Activated CD4-positive, alpha-beta T cell treated with anti-CD3 and anti-CD28 coated beads for 48 hours (primary cell): Measurements from ENCODE around the gene SEMA6C.
"Not testable (repeated sequence)": the region's sequence is repeated elsewhere in the genome, so short reads cannot be mapped to it uniquely, and the experiment has no call there.

Experiments used
- DNase-seq: peaks from one replicate; pipeline ENCODE4 v3.0.0-alpha.2; 2020

Gene SEMA6C

DNA sequence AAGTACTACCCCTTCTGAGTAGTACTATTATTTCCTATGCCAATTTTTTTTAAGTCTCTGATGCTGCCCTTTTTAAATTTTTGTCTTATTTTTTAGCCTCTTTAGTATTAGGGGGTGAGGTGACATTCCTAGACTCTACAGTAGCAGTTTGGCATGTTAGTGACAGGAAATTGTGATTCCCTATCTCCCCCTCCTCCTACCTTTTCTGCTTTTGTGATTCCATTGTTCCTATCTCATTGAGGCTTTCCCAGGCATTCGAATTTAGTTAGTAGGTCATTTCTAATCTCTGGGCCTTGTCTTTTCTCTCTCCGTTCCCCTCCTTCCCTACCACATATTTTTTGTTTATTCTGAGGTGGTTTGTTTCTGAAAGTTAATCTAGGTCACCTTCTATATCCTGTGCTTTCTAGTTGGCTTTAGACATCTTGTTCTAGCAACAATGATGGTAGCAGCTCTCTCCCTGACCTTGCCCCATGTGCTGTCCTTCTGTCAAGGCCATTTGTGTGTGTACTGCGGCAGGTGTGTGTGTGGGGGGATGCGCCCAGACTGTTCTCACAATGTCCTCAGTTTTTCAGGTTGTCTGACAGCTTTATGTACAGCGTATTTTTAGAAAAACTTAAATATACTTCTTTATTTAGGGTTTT, 21.5 kb downstream of the SEMA6C start:
- no peak for DNase-seq

DNA sequence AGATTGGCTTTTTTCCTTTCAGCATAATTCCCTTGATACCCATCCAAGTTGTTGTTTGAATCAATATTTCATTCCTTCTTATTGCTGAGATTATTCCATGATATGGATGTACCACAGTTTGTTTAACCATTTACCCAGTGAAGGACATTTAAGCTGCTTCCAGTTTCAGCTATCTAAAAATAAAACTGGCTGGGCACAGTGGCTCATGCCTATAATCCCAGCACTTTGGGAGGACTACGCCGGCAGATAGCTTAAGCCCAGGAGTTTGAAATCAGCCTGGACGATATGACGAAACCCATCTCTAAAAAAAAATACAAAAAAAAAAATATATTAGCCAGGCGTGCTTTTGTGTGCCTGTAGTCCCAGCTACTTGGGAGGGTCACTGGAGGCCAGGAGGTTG, 32.6 kb downstream of the SEMA6C start:
- DNase-seq: no peak

DNA sequence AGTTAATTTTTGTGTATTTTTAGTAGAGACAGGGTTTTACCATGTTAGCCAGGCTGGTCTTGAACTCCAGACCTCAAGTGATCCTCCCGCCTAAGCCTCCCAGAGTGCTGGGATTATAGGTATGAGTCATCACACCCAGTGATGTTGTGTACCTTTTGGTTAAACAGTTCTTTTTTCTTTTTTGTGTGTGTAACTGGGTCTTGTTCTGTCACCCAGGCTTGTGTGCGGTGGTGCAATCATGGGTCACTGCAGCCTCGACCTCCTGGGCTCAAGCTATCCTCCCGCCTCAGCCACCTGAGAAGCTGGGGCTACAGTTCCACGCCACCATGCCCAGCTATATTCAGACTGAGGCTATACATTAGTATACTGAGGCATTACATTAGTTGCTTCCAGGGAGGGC, 38.1 kb downstream of the SEMA6C start:
- no peak for DNase-seq

DNA sequence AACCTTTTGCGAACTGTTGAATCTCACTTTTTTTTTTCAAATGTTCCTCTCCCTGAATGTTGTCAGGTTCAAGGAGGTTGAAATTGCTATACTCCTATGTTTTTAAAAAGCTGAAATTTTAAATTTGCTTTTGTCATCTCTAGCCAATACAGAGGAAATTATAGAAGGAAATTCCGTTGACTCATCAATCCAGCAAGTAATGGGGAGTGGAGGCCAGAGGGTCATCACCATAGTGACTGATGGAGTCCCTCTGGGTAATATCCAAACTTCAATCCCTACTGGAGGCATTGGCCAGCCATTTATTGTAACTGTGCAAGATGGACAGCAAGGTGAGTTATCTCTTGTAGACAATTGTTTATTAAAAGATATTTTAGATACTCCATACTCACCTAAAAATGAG, 39.5 kb downstream of the SEMA6C start:
- DNase-seq: no peak

DNA sequence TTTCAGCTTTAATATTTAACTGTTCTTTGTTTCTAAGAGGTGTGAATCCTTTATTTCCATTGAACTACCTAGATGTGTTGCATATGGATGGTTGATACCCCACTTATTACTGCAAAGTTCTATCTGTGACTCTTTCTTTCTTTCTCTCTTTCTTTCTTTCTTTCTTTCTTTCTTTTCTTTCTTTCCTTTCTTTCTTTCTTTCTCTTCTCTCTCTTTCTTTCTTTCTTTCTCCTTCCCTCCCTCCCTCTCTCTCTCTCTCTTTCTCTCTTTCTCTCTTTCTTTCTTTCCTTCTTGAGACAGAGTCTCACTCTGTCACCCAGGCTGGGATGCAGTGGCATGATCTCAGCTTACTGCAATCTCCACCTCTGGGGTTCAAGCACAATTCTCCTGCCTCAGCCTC, 41.8 kb downstream of the SEMA6C start:
- no peak for DNase-seq

DNA sequence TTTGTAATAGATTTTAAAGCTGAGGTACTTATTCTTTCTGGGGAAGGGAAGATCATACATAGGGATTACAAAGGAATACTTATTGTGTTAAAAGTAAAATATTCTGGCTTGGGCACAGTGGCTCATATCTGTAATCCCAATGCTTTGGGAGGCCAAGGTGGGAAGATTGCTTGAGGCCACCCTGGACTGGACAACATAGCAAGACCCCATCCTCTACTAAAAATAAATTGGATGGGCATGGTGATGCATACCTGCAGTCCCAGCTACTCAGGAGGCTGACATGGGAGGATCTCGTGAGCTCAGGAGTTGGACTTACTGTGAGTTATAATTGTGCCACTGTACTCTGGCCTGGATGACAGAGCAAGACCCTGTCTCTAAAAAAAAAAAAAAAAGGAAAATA, 48.3 kb downstream of the SEMA6C start:
- DNase-seq: no peak

DNA sequence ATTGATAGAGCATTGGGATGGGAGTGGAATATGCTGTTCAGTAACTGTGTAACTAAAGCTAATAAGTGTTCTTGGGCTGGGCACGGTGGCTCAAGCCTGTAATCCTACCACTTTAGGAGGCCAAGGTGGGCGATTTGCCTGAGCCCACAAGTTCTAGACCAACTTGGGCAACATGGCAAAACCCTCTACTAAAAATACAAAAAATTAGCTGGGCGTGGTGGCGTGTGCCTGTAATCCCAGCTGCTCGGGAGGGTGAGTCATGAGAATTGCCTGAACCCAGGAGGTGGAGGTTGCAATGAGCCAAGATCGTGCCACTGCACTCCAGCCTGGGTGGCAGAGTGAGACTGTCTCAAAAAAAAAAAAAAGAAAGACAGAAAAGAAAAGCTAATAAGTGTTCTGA, 49.0 kb downstream of the SEMA6C start:
- DNase-seq: not testable (repeated sequence)

DNA sequence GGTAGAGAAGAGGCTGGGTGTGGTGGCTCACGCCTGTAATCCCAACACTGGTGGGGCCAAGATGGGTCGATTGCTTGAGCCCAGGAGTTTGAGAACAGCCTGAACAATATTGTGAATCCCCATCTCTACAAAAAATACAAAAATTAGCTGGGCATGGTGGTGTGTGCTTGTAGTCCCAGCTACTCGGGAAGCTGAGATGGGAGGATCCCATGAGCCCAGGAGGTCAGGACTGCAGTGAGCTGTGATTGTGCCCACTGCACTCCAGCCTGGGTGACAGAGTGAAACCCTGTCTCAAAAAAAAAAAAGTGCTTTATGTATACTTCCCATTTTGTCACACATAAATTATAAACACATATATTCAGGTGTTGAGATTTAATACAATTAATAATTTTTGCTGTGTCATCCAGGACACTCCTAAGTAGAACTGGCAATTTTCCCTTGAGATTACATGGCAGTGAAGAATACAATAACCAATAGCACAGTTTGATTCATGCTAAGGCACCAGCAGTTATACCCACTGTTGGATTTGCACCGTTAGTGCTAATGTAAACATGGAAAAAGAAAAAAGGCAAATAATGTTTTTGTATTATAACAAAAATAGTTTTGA, 60.4 kb downstream of the SEMA6C start:
- no peak for DNase-seq
